Cardiac fibroblast (primary cell): ENCODE measurements around the gene POLD3.
A peak's percentile ranks its signal among the peaks of the same experiment; 100 is the strongest.

Experiments used
- DNase-seq, 2 donors: peaks; one replicate each; pipeline versions ENCODE4 v3.0.0 to v3.0.0-alpha.2; 2010; ENCODE audit warnings: low read depth in 2 of 2
- H3K4me3 ChIP-seq, 2 donors: replicated peaks in 1 of 2; 1 replicate in 1 of 2; 2 replicates in 1 of 2; pipeline ENCODE4 v1.5.1; 2011; ENCODE audit warnings: low read depth in 2 of 2, low read length in 2 of 2, mild to moderate bottlenecking in 2 of 2, moderate library complexity in 1 of 2
- CTCF ChIP-seq: IDR thresholded peaks from one replicate; pipeline ENCODE4 v1.5.1; 2011; ENCODE audit warnings: low read depth, mild to moderate bottlenecking, low read length, inconsistent platforms

POLD3 gene

GRCh38 chr11:74678041-74678440 is 85.7 kb downstream of the POLD3 start:
- no peak for TF ChIP-seq CTCF
- DNase-seq: no peak
- no peak overlapping the region for H3K4me3 ChIP-seq

- DNase-seq: peak; percentile 49 to 70
- no peak for TF ChIP-seq CTCF
- H3K4me3 ChIP-seq: no peak overlapping the region
These were observed 86.5 kb downstream of the POLD3 start for GRCh38 chr11:74678591-74679512.

GRCh38 chr11:74679513-74679865 is 87.1 kb downstream of the POLD3 start:
- no peak for DNase-seq
- no peak for TF ChIP-seq CTCF
- H3K4me3 ChIP-seq: no peak overlapping the region

GRCh38 chr11:74680035-74680671 is 87.8 kb downstream of the POLD3 start:
- no peak for DNase-seq
- TF ChIP-seq CTCF: no peak
- no peak overlapping the region for H3K4me3 ChIP-seq

GRCh38 chr11:74680703-74681531 is 88.5 kb downstream of the POLD3 start:
- no peak overlapping the region for H3K4me3 ChIP-seq
- no peak for DNase-seq
- TF ChIP-seq CTCF: no peak

GRCh38 chr11:74681686-74682651 is 89.6 kb downstream of the POLD3 start:
- TF ChIP-seq CTCF: no peak
- no peak overlapping the region for H3K4me3 ChIP-seq
- no peak for DNase-seq
